Neural progenitor cell (in vitro differentiated cells): ENCODE measurements around the gene USP17L20.
"Not testable (repeated sequence)": the region's sequence is repeated elsewhere in the genome, so short reads cannot be mapped to it uniquely, and the experiment has no call there.

Experiments
- EZH2 ChIP-seq: fragments of 200-600 bp; sonication (generic); IDR thresholded peaks from 2 replicates; pipeline ENCODE4 v1.6.1; 2017; ENCODE audit warnings: antibody characterized with exemption, mild to moderate bottlenecking, moderate library complexity
- TF ChIP-seq, protein P1 (sequence below): fragments of 200-600 bp; sonication (generic); IDR thresholded peaks from 2 replicates; pipeline ENCODE4 v1.5.1; 2017; ENCODE audit warnings: antibody characterized with exemption, mild to moderate bottlenecking

DNA sequence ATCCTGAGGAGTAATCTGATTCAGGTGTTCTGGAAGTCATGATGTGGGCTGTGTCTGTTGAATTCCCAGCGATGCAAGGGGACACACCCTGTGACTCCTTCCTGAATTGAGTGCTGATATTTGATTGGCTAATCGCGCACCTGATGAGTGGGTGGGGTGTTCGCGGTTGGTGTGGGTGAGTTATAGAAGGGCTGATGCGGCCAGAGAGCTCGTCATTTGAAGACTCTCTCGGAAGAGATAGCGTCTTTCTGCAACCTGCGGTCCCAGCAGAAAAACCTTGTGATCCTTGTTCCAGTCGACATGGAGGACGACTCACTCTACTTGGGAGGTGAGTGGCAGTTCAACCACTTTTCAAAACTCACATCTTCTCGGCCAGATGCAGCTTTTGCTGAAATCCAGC is 47.6 kb upstream of the USP17L20 start, which contains the start of gene USP17L10:
- TF ChIP-seq, protein P1, sequence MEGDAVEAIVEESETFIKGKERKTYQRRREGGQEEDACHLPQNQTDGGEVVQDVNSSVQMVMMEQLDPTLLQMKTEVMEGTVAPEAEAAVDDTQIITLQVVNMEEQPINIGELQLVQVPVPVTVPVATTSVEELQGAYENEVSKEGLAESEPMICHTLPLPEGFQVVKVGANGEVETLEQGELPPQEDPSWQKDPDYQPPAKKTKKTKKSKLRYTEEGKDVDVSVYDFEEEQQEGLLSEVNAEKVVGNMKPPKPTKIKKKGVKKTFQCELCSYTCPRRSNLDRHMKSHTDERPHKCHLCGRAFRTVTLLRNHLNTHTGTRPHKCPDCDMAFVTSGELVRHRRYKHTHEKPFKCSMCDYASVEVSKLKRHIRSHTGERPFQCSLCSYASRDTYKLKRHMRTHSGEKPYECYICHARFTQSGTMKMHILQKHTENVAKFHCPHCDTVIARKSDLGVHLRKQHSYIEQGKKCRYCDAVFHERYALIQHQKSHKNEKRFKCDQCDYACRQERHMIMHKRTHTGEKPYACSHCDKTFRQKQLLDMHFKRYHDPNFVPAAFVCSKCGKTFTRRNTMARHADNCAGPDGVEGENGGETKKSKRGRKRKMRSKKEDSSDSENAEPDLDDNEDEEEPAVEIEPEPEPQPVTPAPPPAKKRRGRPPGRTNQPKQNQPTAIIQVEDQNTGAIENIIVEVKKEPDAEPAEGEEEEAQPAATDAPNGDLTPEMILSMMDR: not testable (repeated sequence)
- not testable (repeated sequence) for TF ChIP-seq EZH2
